ENCODE data around the gene DNAJB2.
A peak's percentile ranks its signal among the peaks of the same experiment; 100 is the strongest.
"Not testable (repeated sequence)": the region's sequence is repeated elsewhere in the genome, so short reads cannot be mapped to it uniquely, and the experiment has no call there.

Gene DNAJB2

GRCh38 chr2:219251656-219252055, 27.5 kb upstream of the DNAJB2 start:
- peak; percentile 55 for DNase-seq (ENCODE audit: low read depth)
- TF ChIP-seq, protein P1, sequence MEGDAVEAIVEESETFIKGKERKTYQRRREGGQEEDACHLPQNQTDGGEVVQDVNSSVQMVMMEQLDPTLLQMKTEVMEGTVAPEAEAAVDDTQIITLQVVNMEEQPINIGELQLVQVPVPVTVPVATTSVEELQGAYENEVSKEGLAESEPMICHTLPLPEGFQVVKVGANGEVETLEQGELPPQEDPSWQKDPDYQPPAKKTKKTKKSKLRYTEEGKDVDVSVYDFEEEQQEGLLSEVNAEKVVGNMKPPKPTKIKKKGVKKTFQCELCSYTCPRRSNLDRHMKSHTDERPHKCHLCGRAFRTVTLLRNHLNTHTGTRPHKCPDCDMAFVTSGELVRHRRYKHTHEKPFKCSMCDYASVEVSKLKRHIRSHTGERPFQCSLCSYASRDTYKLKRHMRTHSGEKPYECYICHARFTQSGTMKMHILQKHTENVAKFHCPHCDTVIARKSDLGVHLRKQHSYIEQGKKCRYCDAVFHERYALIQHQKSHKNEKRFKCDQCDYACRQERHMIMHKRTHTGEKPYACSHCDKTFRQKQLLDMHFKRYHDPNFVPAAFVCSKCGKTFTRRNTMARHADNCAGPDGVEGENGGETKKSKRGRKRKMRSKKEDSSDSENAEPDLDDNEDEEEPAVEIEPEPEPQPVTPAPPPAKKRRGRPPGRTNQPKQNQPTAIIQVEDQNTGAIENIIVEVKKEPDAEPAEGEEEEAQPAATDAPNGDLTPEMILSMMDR (conservative IDR thresholded peaks at IDR 0.05; ENCODE audit: low read length): no peak
- no peak overlapping the region for H3K4me3 ChIP-seq (ENCODE audit: low read length)

DNA sequence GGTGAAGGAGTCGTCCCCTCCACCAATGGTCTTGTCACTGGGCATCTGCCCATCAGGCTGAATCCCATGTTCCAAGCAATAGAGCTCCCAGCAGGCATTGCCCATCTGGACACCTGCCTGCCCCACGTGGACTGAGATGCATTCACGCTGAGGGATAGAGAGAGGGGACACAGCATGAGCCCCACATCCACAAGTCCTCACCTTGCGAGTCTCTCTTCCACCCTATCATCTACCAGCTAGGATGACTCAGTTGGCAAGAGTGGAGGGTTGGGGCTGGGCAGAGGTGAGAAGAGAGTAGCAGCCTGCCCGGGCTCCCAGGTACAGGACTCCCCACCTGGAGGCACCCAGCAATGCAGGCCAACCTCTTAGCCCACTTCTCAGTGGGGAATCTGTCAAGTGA, 27.1 kb upstream of the DNAJB2 start:
- no peak overlapping the region for H3K4me3 ChIP-seq (ENCODE audit: low read length)

GRCh38 chr2:219252570-219252899, 26.6 kb upstream of the DNAJB2 start:
- peak overlapping the region; percentile 67 for H3K4me3 ChIP-seq (ENCODE audit: low read length)
- TF ChIP-seq, protein P1 (conservative IDR thresholded peaks at IDR 0.05; ENCODE audit: low read length): no peak
- no peak for DNase-seq (ENCODE audit: low read depth)

More for the DNA sequence above, 27.1 kb upstream of the DNAJB2 start:
- TF ChIP-seq, protein P1 (conservative IDR thresholded peaks at IDR 0.05; ENCODE audit: low read length): no peak
- DNase-seq (ENCODE audit: low read depth): no peak

DNA sequence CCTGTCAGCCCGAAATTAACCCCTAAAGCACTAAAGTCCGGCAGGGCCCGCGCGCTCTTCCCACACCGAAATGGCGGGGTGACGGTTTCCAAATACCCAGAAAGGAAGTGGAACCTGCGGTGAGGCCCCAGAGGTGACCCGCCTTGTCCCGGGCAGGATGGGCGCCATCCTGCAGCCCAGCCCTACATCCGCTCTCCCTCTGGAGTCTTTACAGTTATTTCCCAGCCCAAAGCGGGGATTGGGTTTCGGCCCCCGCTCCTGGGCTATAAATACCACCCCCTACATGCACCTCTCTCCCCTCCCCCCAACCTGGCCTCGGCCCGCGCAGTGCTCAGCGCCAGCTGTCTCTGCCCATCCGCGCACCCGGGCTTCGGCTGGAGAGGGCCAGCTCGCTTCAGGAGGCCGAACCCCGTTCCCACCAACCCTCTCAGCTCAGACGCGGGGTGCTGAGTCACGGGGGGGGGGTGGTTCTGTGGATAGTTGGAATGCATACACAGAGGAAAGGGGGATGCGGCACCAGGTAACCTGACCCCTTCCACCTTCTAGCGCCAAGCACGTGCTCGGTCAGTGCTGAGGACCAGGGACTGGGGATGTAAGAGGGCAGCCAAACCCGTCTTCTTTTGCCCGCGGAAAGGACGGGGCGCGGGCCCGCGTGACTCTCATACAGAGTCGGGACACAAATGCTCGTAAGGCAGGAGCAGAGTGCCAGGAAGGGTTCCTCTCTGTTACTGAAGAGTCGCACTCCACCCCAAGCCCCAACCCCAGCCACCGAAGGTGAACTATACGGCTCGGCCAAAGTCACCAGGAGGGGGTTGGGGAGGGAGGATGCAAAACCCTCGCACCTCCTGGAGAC, 26.0 kb upstream of the DNAJB2 start, which contains the start of gene TUBA4B:
Gene TUBA4B, plus strand, starts transcription at position 344 of the 853 bp plus-strand sequence. Its CDS starts 165 bp downstream, at position 509.
- no peak for DNase-seq (ENCODE audit: low read depth)
- TF ChIP-seq, protein P1 (conservative IDR thresholded peaks at IDR 0.05; ENCODE audit: low read length): no peak
- H3K4me3 ChIP-seq (ENCODE audit: low read length): peak within 1 kb of the TSS; percentile 67

- H3K4me3 ChIP-seq (ENCODE audit: low read length): peak within 1 kb of the TSS; percentile 67
- peak; percentile 53 for DNase-seq (ENCODE audit: low read depth)
- TF ChIP-seq, protein P1 (conservative IDR thresholded peaks at IDR 0.05; ENCODE audit: low read length): no peak
Observed at GRCh38 chr2:219253753-219254589, 25.2 kb upstream of the DNAJB2 start, which contains the start of gene TUBA4A. Gene TUBA4A (minus strand): TSS chr2:219253918. CDS start chr2:219253858, 60 bp downstream.

DNA sequence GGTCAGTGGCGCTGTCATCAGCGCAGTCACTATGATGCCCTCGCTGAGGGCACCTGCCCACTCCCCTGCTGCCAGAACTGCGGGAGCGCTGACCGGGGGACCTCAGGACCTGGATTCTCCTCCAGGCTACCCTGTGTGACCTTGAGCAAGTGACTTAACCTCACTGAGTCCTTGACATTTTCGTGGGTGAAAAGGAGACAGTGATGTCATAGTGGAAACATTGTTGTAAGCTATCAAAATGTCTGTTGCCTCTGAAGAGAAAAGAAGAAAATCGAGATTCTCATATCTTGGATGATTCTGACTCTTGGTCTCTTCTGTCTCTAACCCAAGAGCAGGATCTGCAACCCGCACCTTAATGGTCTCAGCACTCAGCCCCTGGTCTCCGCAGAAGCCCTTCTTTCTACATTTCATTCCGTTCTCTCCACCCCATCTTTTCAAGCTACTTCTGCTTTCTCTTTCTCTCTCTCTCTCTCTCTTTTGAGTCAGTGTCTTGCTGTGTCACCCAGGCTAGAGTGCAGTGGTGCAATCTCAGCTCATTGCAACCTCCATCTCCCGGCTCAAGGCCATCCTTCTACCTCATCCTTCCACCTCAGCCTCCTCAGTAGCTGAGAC, 24.5 kb upstream of the DNAJB2 start:
- DNase-seq (ENCODE audit: low read depth): no peak
- TF ChIP-seq, protein P1 (conservative IDR thresholded peaks at IDR 0.05; ENCODE audit: low read length): no peak
- H3K4me3 ChIP-seq (ENCODE audit: low read length): peak overlapping the region; percentile 67

DNA sequence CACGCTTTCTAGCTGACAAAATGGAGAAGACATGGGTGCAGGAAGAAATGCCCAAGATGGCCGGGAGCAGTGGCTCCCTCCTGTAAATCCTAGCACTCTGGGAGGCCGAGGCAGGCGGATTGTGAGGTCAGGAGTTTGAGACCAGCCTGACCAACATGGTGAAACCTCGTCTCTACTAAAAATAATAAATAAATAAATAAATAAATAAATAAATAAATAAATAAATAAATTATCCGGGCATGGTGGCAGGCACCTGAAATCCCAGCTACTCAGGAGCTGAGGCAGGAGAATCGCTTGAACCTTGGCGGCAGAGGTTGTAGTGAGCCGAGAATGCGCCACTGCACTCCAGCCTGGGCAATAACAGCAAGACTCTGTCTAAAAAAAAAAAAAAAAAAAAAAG, 20.2 kb upstream of the DNAJB2 start:
- not testable (repeated sequence) for H3K4me3 ChIP-seq (ENCODE audit: low read length); DNase-seq (ENCODE audit: low read depth)

Data from AG10803 (cell line).